Fibroblast of gingiva (primary cell): Measurements from ENCODE around the gene LAMA3.
"Not testable (repeated sequence)": the region's sequence is repeated elsewhere in the genome, so short reads cannot be mapped to it uniquely, and the experiment has no call there.

Source experiments
- DNase-seq: peaks from one replicate; pipeline ENCODE4 v3.0.0-alpha.2; 2011; ENCODE audit warnings: low read depth

Gene LAMA3

GRCh38 chr18:23732439-23732838 is 43.2 kb downstream of the LAMA3 start:
- no peak for DNase-seq

GRCh38 chr18:23733265-23733664 is 44.0 kb downstream of the LAMA3 start:
- DNase-seq = not testable (repeated sequence)

GRCh38 chr18:23733895-23734294 is 44.6 kb downstream of the LAMA3 start:
- no peak for DNase-seq

GRCh38 chr18:23735021-23735464 is 45.8 kb downstream of the LAMA3 start:
- DNase-seq = peak; percentile 14

GRCh38 chr18:23737578-23737977 is 48.3 kb downstream of the LAMA3 start:
- DNase-seq = no peak

GRCh38 chr18:23738151-23738550 is 48.9 kb downstream of the LAMA3 start:
- no peak for DNase-seq

- DNase-seq = no peak
These were observed 49.3 kb downstream of the LAMA3 start for GRCh38 chr18:23738575-23738974.

- DNase-seq = peak; percentile 55
These were observed 51.0 kb downstream of the LAMA3 start for GRCh38 chr18:23740105-23740830.

GRCh38 chr18:23741967-23742366 is 52.7 kb downstream of the LAMA3 start:
- not testable (repeated sequence) for DNase-seq

GRCh38 chr18:23743733-23744333 is 54.6 kb downstream of the LAMA3 start:
- no peak for DNase-seq

- no peak for DNase-seq
These were observed 56.1 kb downstream of the LAMA3 start for GRCh38 chr18:23745366-23745765.

GRCh38 chr18:23746851-23747250 is 57.6 kb downstream of the LAMA3 start:
- DNase-seq = no peak

- no peak for DNase-seq
These were observed 63.1 kb downstream of the LAMA3 start for GRCh38 chr18:23752363-23752762.

GRCh38 chr18:23752796-23753195 is 63.5 kb downstream of the LAMA3 start:
- DNase-seq = peak; percentile 32

GRCh38 chr18:23756590-23757436 is 67.6 kb downstream of the LAMA3 start:
- DNase-seq = no peak

GRCh38 chr18:23757437-23757733 is 68.1 kb downstream of the LAMA3 start:
- DNase-seq = no peak

GRCh38 chr18:23758281-23758680 is 69.0 kb downstream of the LAMA3 start:
- DNase-seq = no peak

- no peak for DNase-seq
These were observed 72.7 kb downstream of the LAMA3 start for GRCh38 chr18:23761941-23762340.

- no peak for DNase-seq
These were observed 74.1 kb downstream of the LAMA3 start for GRCh38 chr18:23763343-23763742.

GRCh38 chr18:23765931-23766330 is 76.7 kb downstream of the LAMA3 start:
- DNase-seq = peak; percentile 52

GRCh38 chr18:23772327-23773024 is 83.2 kb downstream of the LAMA3 start:
- DNase-seq = no peak

GRCh38 chr18:23776306-23776705 is 87.1 kb downstream of the LAMA3 start:
- DNase-seq = no peak
